Activated T-helper 17 cell treated with anti-CD3 and anti-CD28 coated beads, Interleukin-2, amount 50 U/mL, for 72 hours (primary cell): Measurements from ENCODE around the gene INPP5J. TPM values are rescaled to one million over a fixed set of nuclear protein-coding genes. Genes with fewer than 3 reads are reported as not detected.
"Not testable (repeated sequence)": the region's sequence is repeated elsewhere in the genome, so short reads cannot be mapped to it uniquely, and the experiment has no call there.

ENCODE experiments used
- ATAC-seq: fragments of 150-1000 bp; cut with Tn5 transposase; replicated peaks from 2 replicates; pipeline ENCODE4 v1.10.0; 2021; ENCODE audit warnings: mild to moderate bottlenecking, moderate library complexity
- H3K27ac Mint-ChIP-seq: one replicate; pipeline ENCODE4 v1.8.0; 2022; ENCODE audit warnings: mixed read lengths
- H3K27me3 Mint-ChIP-seq: one replicate; pipeline ENCODE4 v1.8.0; 2022; ENCODE audit warnings: mixed read lengths
- H3K36me3 Mint-ChIP-seq: one replicate; pipeline ENCODE4 v1.8.0; 2022; ENCODE audit warnings: low read depth, mild to moderate bottlenecking, mixed read lengths
- H3K4me1 Mint-ChIP-seq: one replicate; pipeline ENCODE4 v1.8.0; 2022; ENCODE audit warnings: mixed read lengths
- H3K4me3 Mint-ChIP-seq: one replicate; pipeline ENCODE4 v1.8.0; 2022; ENCODE audit warnings: mild to moderate bottlenecking, mixed read lengths
- H3K9me3 Mint-ChIP-seq: one replicate; pipeline ENCODE4 v1.8.0; 2022; ENCODE audit warnings: mixed read lengths
- total RNA-seq, 2 donors: library from RNA; stranded (reverse); gene quantifications; one replicate each; pipeline ENCODE4 v1.2.3, GENCODE V29; 2022

The INPP5J gene
- total RNA-seq, 2 donors from 2014 or later, result 0.09 to 0.34 TPM

DNA sequence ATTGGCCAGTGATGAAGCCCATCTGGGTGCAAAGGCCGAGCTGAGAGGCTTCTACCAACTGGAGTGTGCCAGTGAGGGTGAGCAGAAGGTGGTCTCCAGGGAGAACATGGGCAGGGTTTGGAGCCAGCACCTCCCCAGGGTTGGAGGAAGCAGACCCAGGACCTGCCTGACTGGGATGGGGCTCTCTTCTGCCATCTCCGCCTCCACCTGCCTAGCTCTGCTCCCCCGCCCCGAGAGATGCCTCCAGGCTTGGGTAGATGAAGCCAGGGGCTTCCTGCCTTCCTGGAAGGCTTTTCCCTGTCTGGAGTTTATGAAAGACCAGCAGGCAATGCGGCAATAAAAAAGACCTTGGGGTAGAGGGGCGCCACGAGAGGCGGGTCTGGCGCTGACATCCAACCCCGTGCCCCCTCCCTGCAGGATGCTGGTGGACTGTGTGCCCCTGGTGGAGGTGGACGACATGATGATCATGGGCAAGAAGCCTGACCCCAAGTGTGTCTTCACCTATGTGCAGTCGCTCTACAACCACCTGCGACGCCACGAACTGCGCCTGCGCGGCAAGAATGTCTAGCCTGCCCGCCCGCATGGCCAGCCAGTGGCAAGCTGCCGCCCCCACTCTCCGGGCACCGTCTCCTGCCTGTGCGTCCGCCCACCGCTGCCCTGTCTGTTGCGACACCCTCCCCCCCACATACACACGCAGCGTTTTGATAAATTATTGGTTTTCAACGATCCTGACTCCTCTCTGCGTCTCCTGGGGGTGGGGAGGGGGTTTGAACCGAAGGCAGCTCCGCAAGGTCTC, 18.7 kb upstream of the INPP5J start:
- no peaks in the 10 kb centered on the region for H3K27me3 Mint-ChIP-seq
- H3K4me3 Mint-ChIP-seq, result no peak overlapping the region
- no peak overlapping the region for H3K27ac Mint-ChIP-seq
- H3K9me3 Mint-ChIP-seq, result no peaks in the 10 kb centered on the region
- ATAC-seq, result no peak
- peaks cover 6% of the 10 kb centered on the region for H3K4me1 Mint-ChIP-seq
- H3K36me3 Mint-ChIP-seq, result no peaks in the 10 kb centered on the region

DNA sequence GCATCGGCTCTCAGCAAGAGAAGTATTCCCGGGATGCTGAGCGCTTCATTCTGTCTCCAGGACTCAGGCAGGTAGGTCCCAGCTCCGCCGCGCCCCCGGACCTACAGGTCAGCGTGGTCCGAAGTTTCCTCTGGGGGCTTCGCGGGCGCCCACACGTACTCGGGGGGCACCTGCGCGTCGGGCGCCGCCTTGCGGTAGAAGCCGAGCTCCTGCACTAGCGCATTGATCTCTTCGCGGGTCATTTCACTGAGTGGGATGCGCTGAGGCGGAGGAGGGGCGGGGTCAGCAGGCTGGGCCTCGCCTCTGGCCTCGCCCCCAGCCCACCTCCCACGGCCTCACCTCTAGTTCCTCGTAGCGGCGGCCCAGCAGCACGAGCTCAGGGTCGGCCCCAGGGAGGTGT, 17.9 kb upstream of the INPP5J start:
- no peak overlapping the region for H3K4me3 Mint-ChIP-seq
- H3K36me3 Mint-ChIP-seq, result no peaks in the 10 kb centered on the region
- ATAC-seq, result no peak
- no peak overlapping the region for H3K27ac Mint-ChIP-seq
- no peaks in the 10 kb centered on the region for H3K27me3 Mint-ChIP-seq
- H3K9me3 Mint-ChIP-seq, result no peaks in the 10 kb centered on the region
- H3K4me1 Mint-ChIP-seq, result peaks cover 6% of the 10 kb centered on the region

DNA sequence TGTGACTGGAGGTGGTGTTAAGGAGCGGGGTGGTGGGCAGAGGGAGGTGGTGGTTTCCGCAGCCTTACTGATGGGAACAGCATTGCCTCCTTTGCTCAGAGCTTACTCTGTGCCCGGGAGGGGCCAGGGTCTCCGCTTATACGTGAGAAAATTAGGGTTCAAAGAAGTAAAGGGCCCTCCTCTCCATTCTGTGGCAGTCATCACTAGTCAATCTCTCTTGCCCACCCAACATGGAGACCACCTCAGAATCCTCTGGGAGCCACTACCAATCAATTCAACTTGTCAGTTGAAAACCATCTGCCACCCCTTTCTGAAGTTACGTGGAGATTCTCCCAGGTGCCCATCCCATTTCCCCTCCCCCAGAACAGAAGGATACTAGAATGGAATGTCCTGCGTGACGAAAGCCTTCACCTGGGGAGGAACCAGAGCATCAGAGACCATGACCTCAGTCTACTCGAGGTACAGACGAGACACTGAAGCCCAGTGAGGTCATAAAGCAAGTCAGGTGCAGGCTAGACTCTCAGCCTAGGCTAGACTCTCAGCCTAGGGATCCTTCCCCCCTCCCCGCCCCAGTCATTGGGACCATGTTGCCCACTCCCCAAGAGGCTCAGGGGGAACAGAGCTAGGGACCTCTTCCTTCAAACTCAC, 17.4 kb upstream of the INPP5J start:
- no peaks in the 10 kb centered on the region for H3K36me3 Mint-ChIP-seq
- no peak overlapping the region for H3K27ac Mint-ChIP-seq
- H3K27me3 Mint-ChIP-seq, result no peaks in the 10 kb centered on the region
- H3K9me3 Mint-ChIP-seq, result no peaks in the 10 kb centered on the region
- peaks cover 6% of the 10 kb centered on the region for H3K4me1 Mint-ChIP-seq
- ATAC-seq, result no peak
- H3K4me3 Mint-ChIP-seq, result no peak overlapping the region

DNA sequence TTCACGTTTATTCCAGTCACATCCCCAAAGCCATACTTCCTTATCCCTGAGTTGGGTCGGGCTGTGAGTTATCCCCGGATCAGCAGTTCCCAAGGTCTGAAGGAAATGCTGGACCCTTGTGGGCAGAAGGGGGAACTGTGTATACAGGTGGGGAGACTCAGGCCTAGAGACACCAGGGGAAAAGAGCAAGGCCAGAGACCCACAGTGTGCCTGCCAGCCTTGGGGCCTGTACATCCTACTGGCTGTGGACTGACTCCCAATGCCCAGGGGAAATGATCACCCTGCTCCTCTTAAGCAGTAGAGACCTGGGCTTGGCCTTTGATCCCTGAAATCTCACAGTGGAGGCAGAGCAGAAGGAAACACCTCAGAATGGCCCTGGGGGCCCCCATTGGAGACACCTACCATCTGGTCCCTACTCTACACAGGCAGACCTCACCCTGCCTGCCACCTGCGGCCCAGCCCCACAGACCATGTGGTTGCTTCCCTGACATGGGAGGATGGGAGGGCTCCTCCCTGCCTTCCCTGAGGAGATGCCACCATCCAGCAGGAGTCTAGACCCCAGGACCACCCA, 16.7 kb upstream of the INPP5J start:
- no peak for ATAC-seq
- peak overlapping the region; percentile 93 for H3K4me3 Mint-ChIP-seq

DNA sequence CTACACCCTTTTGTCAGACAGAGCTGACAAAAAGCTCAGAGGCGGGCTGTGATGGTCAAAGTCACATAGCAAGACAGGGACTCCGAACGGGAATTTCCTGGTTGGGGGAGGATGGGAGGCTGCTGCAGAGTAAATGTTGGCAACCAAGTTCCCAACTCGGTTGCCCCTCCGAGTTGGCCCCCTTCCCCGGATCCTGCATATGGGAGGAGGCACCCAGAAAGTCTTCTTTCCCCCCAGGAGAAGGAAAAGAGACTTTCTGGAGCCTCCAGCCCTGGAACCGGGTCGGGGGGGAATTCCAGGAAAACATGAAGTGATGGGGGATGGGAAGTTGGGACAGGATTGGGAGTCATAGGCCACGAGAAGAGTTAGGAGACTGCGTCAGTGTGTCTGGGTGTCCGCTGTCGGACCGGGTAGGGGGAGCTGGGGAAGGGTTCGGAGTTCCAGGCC, 16.0 kb upstream of the INPP5J start:
- Mint-ChIP-seq H3K4me1 (peaks cover 6% of the 10 kb centered on the region), H3K27ac (peak overlapping the region; percentile 93), H3K4me3 (peak overlapping the region; percentile 93)

More for the DNA sequence above, 16.7 kb upstream of the INPP5J start:
- Mint-ChIP-seq H3K9me3 (no peaks in the 10 kb centered on the region), H3K36me3 (no peaks in the 10 kb centered on the region), H3K27ac (peak overlapping the region; percentile 93), H3K4me1 (peaks cover 6% of the 10 kb centered on the region), H3K27me3 (no peaks in the 10 kb centered on the region)

DNA sequence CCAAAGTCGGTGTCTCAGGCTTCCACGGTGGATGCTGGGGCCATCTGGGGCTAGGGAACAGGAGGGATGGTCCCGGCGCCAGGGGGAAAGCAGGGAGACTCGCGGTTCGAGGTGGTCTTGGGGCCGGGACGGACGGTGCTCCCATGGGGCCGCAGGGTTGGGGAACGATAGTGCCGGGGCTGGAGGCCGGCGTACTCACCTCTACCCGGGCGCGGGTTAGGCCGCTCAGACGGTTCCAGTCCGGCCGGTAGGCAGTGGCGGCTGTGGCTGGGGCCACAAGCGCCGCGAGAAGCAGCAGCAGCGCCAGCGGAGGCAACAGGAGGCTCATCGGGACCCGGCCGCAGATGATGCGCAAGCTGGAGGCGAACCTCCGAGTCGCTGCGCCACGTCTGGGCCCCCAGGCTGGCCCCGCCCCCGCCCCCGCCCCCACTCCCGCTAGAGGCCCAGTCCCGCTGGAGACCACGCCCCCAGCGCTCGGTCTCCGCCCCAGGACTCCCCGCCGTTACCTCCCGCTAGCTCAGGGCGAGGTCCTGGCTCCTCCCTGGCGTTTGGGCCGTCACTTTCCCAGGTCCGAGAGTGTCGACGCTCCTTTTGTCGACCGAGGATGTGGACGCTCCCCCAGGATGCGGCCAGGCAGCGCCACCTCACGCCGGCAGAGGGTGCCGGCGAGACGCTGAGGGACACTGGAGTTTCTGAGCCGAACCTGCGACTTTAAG, 15.4 kb upstream of the INPP5J start, which contains the start of gene SELENOM:
Gene SELENOM, minus strand, starts transcription at position 391 of the 716 bp plus-strand sequence. Its CDS starts 63 bp downstream, at position 328.
- no peaks in the 10 kb centered on the region for H3K36me3 Mint-ChIP-seq
- H3K4me3 Mint-ChIP-seq, result peak within 1 kb of the TSS; percentile 93
- H3K9me3 Mint-ChIP-seq, result no peaks in the 10 kb centered on the region
- ATAC-seq, result peak; percentile 97
- H3K27ac Mint-ChIP-seq, result peak within 1 kb of the TSS; percentile 93
- no peaks in the 10 kb centered on the region for H3K27me3 Mint-ChIP-seq
- H3K4me1 Mint-ChIP-seq, result peaks cover 6% of the 10 kb centered on the region

More for the DNA sequence above, 16.0 kb upstream of the INPP5J start:
- no peak for ATAC-seq
- no peaks in the 10 kb centered on the region for H3K9me3 Mint-ChIP-seq
- H3K36me3 Mint-ChIP-seq, result no peaks in the 10 kb centered on the region
- H3K27me3 Mint-ChIP-seq, result no peaks in the 10 kb centered on the region

DNA sequence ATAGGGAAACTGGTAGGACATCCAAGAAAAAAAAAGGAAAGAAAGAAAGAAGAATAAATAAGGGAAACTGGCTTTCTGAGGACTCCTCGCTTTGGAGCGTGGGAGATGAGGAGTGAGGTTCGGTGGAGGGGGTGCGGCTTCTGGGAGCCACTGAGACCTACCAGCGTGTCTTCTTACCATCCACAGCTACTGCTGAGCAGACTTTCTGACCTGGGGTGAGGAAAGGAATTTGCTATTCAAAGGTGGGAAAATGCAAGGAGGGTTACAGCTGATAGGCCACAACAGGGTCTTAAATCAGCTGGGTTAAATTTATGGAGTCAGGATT, 14.9 kb upstream of the INPP5J start:
- peak; percentile 35 for ATAC-seq
- peaks cover 6% of the 10 kb centered on the region for H3K4me1 Mint-ChIP-seq
- H3K4me3 Mint-ChIP-seq, result peak overlapping the region; percentile 93
- H3K36me3 Mint-ChIP-seq, result no peaks in the 10 kb centered on the region
- peak overlapping the region; percentile 93 for H3K27ac Mint-ChIP-seq
- H3K27me3 Mint-ChIP-seq, result no peaks in the 10 kb centered on the region
- H3K9me3 Mint-ChIP-seq, result no peaks in the 10 kb centered on the region

DNA sequence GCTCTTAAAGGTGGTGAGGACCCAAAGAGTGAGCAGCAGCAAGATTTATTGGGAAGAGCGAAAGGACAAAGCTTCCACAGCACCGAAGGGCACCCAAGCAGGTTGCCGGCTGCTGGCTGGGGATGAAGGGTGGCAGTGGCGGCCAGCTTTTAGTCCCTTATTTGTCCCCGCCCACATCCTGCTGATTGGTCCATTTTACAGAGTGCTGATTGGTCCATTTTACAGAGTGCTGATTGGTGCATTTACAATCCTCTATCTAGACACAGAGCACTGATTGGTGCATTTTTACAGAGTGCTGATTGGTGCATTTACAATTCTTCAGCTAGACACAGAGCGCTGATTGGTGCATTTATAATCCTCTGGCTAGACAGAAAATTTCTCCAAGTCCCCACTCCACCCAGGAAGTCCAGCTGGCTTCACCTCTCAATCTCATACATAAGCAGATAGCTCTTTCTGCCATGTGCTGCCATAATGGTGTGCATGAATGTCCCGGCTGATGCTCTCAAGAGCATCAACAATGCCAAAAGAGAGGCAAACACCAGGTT, 10.1 kb upstream of the INPP5J start:
- ATAC-seq, H3K9me3 Mint-ChIP-seq, H3K27ac Mint-ChIP-seq, H3K36me3 Mint-ChIP-seq, H3K4me3 Mint-ChIP-seq, H3K27me3 Mint-ChIP-seq, H3K4me1 Mint-ChIP-seq: not testable (repeated sequence)

DNA sequence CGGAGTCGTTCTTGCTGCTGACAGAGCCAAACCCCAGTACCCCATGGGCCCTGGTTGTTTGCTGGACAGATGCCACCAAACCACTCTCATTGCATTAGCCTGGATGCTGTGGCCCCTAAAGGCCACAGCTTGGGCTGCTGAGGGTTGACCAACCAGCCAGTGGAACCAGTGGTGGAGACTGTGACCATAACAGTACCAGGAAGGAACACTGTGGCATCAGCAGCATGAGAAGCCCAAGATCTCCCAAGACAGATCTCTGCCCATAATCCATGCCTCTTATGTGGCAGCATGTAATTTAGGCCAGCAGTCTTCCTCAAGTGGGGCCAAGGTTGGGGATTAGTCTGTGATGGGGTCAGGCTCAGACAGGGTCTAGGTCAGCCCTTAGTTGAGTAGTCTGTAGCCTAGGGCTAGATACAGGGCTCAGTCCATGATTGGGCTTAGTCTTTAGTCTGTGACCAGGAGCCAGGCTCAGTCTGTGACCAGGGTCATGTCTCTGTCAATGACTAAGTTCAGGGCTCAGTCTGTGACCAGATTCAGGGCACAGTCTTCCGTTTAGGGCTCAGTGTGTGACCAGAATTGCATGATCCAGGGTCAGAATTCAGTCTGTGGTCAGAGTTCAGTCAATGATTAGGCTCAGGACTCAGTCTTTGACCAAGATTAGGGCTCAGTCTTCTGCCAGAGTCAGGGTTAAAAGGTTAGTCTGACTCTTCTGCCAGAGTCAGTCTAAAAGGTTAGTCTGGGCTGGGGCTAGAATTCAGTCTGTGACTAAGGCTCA, 4.5 kb upstream of the INPP5J start:
- peak; percentile 23 for ATAC-seq
- no peaks in the 10 kb centered on the region for H3K9me3 Mint-ChIP-seq
- peak overlapping the region; percentile 51 for H3K27ac Mint-ChIP-seq
- H3K4me3 Mint-ChIP-seq, result no peak overlapping the region
- peaks cover 5% of the 10 kb centered on the region for H3K4me1 Mint-ChIP-seq
- H3K36me3 Mint-ChIP-seq, result no peaks in the 10 kb centered on the region
- H3K27me3 Mint-ChIP-seq, result no peaks in the 10 kb centered on the region

DNA sequence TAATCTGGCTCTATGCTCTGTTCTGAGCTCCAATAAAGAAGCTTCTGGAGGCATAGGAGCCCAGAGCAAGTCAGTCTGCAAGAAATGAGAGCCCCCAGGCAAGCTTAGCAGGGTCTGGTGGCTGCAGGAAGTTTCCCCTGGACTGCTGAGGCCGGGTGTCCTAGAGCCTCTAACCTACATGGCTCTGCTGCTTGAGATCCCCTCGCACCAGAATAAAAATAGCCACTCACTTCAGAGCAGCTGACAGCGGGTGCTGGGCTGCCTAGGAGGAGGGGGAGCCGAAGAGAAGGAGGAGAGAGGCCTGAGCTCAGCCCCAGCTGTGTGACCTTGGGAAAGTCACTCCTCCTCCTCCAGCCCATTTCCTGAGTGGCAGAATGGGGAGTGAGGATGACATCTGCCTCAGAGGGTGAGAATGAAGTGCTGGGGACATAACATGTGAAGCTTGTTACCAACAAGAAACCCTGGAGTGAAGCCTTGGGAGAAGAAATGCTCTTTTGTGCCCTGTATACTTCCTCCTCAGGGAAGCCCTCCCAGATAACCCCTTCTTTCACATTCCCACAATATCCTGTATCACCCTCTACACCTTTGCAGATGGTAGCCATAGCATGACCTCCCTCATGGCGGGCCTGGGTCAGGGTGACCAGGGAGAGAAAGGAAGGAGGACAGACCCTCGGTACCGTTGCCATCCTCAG, 3.6 kb upstream of the INPP5J start:
- no peak overlapping the region for H3K4me3 Mint-ChIP-seq
- peak overlapping the region; percentile 51 for H3K27ac Mint-ChIP-seq
- H3K9me3 Mint-ChIP-seq, result no peaks in the 10 kb centered on the region

DNA sequence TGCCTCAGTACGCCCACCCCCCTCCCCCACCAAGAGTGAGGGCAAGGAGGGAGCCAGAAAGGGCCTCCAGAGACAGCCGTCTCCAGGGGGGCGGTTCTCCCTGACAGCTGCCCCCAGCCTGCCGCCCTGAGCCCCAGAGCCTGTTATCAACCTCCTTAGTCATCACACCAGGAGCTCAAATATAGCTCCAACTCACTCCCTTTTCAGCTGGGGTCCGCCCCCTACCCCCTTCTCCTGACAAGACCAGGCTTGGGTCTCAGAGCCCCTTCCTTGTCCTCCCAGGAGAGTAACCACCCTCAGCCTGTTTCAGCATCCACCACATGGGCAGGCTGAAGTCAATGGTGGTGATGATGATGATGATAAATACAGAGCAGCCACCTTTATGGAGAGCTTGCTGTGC, 2.5 kb upstream of the INPP5J start:
- H3K27ac Mint-ChIP-seq, result no peak overlapping the region
- H3K9me3 Mint-ChIP-seq, result no peaks in the 10 kb centered on the region
- ATAC-seq, result no peak
- peaks cover 5% of the 10 kb centered on the region for H3K4me1 Mint-ChIP-seq
- no peaks in the 10 kb centered on the region for H3K27me3 Mint-ChIP-seq
- no peak overlapping the region for H3K4me3 Mint-ChIP-seq
- H3K36me3 Mint-ChIP-seq, result no peaks in the 10 kb centered on the region

More for the DNA sequence above, 3.6 kb upstream of the INPP5J start:
- Mint-ChIP-seq H3K36me3 (no peaks in the 10 kb centered on the region), H3K4me1 (peaks cover 5% of the 10 kb centered on the region), H3K27me3 (no peaks in the 10 kb centered on the region)
- ATAC-seq, result no peak

DNA sequence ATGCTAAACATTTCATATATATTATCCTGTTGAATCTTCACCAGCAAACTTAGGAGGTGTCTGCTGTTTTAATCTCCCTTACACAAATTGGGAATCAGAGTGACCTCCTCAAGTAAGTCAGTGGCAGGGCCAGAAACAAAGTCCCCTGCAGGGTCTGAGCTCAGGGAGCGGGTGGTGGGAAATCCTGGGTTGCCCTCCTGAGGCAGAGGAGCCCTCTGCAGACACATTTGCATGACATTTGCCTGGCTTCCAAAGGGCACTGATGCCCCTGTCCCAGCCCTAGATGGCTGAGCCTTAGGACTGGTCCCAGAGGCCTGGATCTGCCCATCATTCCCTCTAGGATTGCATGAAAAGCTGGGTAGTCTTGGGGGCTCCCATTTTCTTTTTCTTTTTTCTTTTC, 2.1 kb upstream of the INPP5J start:
- ATAC-seq, result no peak
- Mint-ChIP-seq H3K27ac (no peak overlapping the region), H3K9me3 (no peaks in the 10 kb centered on the region), H3K36me3 (no peaks in the 10 kb centered on the region), H3K27me3 (no peaks in the 10 kb centered on the region), H3K4me3 (no peak overlapping the region), H3K4me1 (peaks cover 5% of the 10 kb centered on the region)

DNA sequence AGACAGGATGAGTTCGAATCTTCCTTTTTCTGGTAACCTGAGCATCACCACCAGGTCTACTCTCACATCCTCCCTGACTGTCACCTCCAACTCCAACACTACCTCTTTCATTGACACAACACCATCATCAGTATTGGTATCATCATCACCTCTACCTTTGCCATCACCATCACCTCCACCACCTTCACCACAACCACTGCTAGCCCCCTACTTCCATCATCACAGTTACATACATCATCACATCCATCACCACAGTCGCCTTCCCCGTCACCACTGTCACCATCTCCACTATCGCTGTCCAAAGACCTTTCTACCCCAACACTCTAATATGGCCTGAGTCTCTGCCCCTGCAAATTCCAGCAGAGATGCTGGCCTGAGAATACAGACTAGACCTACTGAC, 1.4 kb upstream of the INPP5J start:
- ATAC-seq, result no peak
- Mint-ChIP-seq H3K27ac (no peak overlapping the region), H3K36me3 (no peaks in the 10 kb centered on the region)

More for the DNA sequence above, 1.4 kb upstream of the INPP5J start:
- Mint-ChIP-seq H3K4me1 (peaks cover 5% of the 10 kb centered on the region), H3K9me3 (no peaks in the 10 kb centered on the region), H3K4me3 (no peak overlapping the region), H3K27me3 (no peaks in the 10 kb centered on the region)
